Measurements from ENCODE around the gene KRTAP10-10. TPM values are rescaled to one million over a fixed set of nuclear protein-coding genes. Genes with fewer than 3 reads are reported as not detected.
"Not testable (repeated sequence)": the region's sequence is repeated elsewhere in the genome, so short reads cannot be mapped to it uniquely, and the experiment has no call there.

The KRTAP10-10 gene
- polyA plus RNA-seq, 1 experiment = not detected

- no peak for DNase-seq (ENCODE audit: low read depth, low spot score)
- POLR2A ChIA-PET = no interaction called here
- no peak for TF ChIP-seq CTCF (IDR thresholded peaks at IDR 0.05; ENCODE audit: low read depth, low read length)
- H3K27ac ChIP-seq (ENCODE audit: low read depth, low read length) = no peak overlapping the region
- H3K9me3 ChIP-seq (ENCODE audit: control insufficient read depth, insufficient read depth, low read length) = peaks cover 32% of the 10 kb centered on the region
- H3K27me3 ChIP-seq (ENCODE audit: control insufficient read depth, insufficient read depth, low read length) = no peaks in the 10 kb centered on the region
- CTCF ChIA-PET = no interaction called here
- no peak overlapping the region for H3K4me3 ChIP-seq (ENCODE audit: low read depth, low read length)
These were observed 13.6 kb upstream of the KRTAP10-10 start for GRCh38 chr21:44623575-44623974.

GRCh38 chr21:44625756-44626155 lies 11.4 kb upstream of the KRTAP10-10 start:
- no peak overlapping the region for H3K4me3 ChIP-seq (ENCODE audit: low read depth, low read length)
- no peak overlapping the region for H3K27ac ChIP-seq (ENCODE audit: low read depth, low read length)
- H3K27me3 ChIP-seq (ENCODE audit: control insufficient read depth, insufficient read depth, low read length) = no peaks in the 10 kb centered on the region
- DNase-seq (ENCODE audit: low read depth, low spot score) = no peak
- CTCF ChIA-PET = no interaction called here
- TF ChIP-seq CTCF (IDR thresholded peaks at IDR 0.05; ENCODE audit: low read depth, low read length) = no peak
- POLR2A ChIA-PET = no interaction called here
- H3K9me3 ChIP-seq (ENCODE audit: control insufficient read depth, insufficient read depth, low read length) = peaks cover 46% of the 10 kb centered on the region

GRCh38 chr21:44626262-44626661 lies 10.9 kb upstream of the KRTAP10-10 start:
- TF ChIP-seq CTCF (IDR thresholded peaks at IDR 0.05; ENCODE audit: low read depth, low read length) = no peak
- DNase-seq (ENCODE audit: low read depth, low spot score) = no peak
- POLR2A ChIA-PET = no interaction called here
- no peak overlapping the region for H3K4me3 ChIP-seq (ENCODE audit: low read depth, low read length)
- no peak overlapping the region for H3K27ac ChIP-seq (ENCODE audit: low read depth, low read length)
- H3K27me3 ChIP-seq (ENCODE audit: control insufficient read depth, insufficient read depth, low read length) = no peaks in the 10 kb centered on the region
- peaks cover 46% of the 10 kb centered on the region for H3K9me3 ChIP-seq (ENCODE audit: control insufficient read depth, insufficient read depth, low read length)
- CTCF ChIA-PET = no interaction called here

- TF ChIP-seq CTCF (IDR thresholded peaks at IDR 0.05; ENCODE audit: low read depth, low read length) = no peak
- H3K9me3 ChIP-seq (ENCODE audit: control insufficient read depth, insufficient read depth, low read length) = peaks cover 46% of the 10 kb centered on the region
- ChIA-PET POLR2A (no interaction called here), CTCF (no interaction called here)
- no peak for DNase-seq (ENCODE audit: low read depth, low spot score)
- H3K27me3 ChIP-seq (ENCODE audit: control insufficient read depth, insufficient read depth, low read length) = no peaks in the 10 kb centered on the region
- no peak within 1 kb of the TSS for H3K4me3 ChIP-seq (ENCODE audit: low read depth, low read length)
- H3K27ac ChIP-seq (ENCODE audit: low read depth, low read length) = no peak within 1 kb of the TSS
These were observed 10.4 kb upstream of the KRTAP10-10 start, which contains the start of gene KRTAP10-9 for GRCh38 chr21:44626673-44627143. Gene KRTAP10-9, plus strand, starts transcription at chr21:44627093. Its CDS starts 79 bp downstream, at chr21:44627172.

GRCh38 chr21:44627181-44627822 lies 9.9 kb upstream of the KRTAP10-10 start:
- DNase-seq (ENCODE audit: low read depth, low spot score); POLR2A ChIA-PET; H3K27me3 ChIP-seq (ENCODE audit: control insufficient read depth, insufficient read depth, low read length); H3K4me3 ChIP-seq (ENCODE audit: low read depth, low read length); H3K27ac ChIP-seq (ENCODE audit: low read depth, low read length); CTCF ChIA-PET: not testable (repeated sequence)
- H3K9me3 ChIP-seq (ENCODE audit: control insufficient read depth, insufficient read depth, low read length) = peaks cover 46% of the 10 kb centered on the region

- DNase-seq (ENCODE audit: low read depth, low spot score); H3K27ac ChIP-seq (ENCODE audit: low read depth, low read length); POLR2A ChIA-PET; H3K27me3 ChIP-seq (ENCODE audit: control insufficient read depth, insufficient read depth, low read length); H3K4me3 ChIP-seq (ENCODE audit: low read depth, low read length): not testable (repeated sequence)
- peaks cover 46% of the 10 kb centered on the region for H3K9me3 ChIP-seq (ENCODE audit: control insufficient read depth, insufficient read depth, low read length)
- CTCF ChIA-PET = interaction anchor here (0.7 kb wide), 1 partner anchor 357 kb away, joined by 3 read pairs; no protein-coding TSS in a partner anchor
These were observed 9.3 kb upstream of the KRTAP10-10 start for GRCh38 chr21:44627831-44628233.

Data from AG04450 (cell line).